Measurements from ENCODE around the gene CTNNBL1.

Gene CTNNBL1

GRCh38 chr20:37755665-37756064 lies 61.8 kb downstream of the CTNNBL1 start:
- H3K27me3 ChIP-seq (ENCODE audit: control insufficient read depth in 1 of 2, insufficient read depth in 1 of 2, low read length in 2 of 2) = no peaks in the 10 kb centered on the region
- H2AFZ ChIP-seq (ENCODE audit: low read depth, low read length) = no peak overlapping the region
- H2BK15ac ChIP-seq (ENCODE audit: low read depth, poor library complexity, severe bottlenecking) = no peak overlapping the region
- no peak overlapping the region for H3K23ac ChIP-seq (ENCODE audit: low read length in 2 of 2)
- no peak overlapping the region for H3K18ac ChIP-seq (ENCODE audit: low read depth in 1 of 2, low read length in 2 of 2)
- H2BK120ac ChIP-seq (ENCODE audit: low read depth, low read length) = no peak overlapping the region
- no peak overlapping the region for H4K91ac ChIP-seq (ENCODE audit: low read length)
- H3K4me1 ChIP-seq (ENCODE audit: control insufficient read depth, insufficient read depth, low read depth, low read length) = peaks cover 1% of the 10 kb centered on the region
- no peak overlapping the region for H4K8ac ChIP-seq (ENCODE audit: low read length)
- no peak overlapping the region for H3K27ac ChIP-seq (ENCODE audit: low read length, poor library complexity, severe bottlenecking)
- no peak for DNase-seq
- no peak overlapping the region for H2BK12ac ChIP-seq (ENCODE audit: low read length in 2 of 2)
- no peak overlapping the region for H3K4me2 ChIP-seq (ENCODE audit: low read length, poor library complexity, severe bottlenecking)
- H3K9ac ChIP-seq (ENCODE audit: low read length) = no peak overlapping the region
- H3K4me3 ChIP-seq (ENCODE audit: insufficient read depth in 1 of 2, low read depth in 1 of 2, low read length in 2 of 2) = no peak overlapping the region
- peaks cover 12 to 61% of the 10 kb centered on the region in 2 experiments for H3K36me3 ChIP-seq (ENCODE audit: control insufficient read depth in 1 of 2, insufficient read depth in 2 of 2, low read depth in 1 of 2, low read length in 2 of 2)
- no peak overlapping the region for H3K14ac ChIP-seq (ENCODE audit: low read length in 2 of 2)
- no peak overlapping the region for H2AK5ac ChIP-seq (ENCODE audit: low read length, severe bottlenecking)
- H2BK5ac ChIP-seq (ENCODE audit: low read depth, low read length, poor library complexity, severe bottlenecking) = no peak overlapping the region
- 85% methylated on average over 3 of the region's 3 CpGs for WGBS
- H3K9me3 ChIP-seq (ENCODE audit: control insufficient read depth, low read length) = no peaks in the 10 kb centered on the region
- no peak overlapping the region for H3K4ac ChIP-seq (ENCODE audit: low read depth in 1 of 2, low read length in 2 of 2)
- peaks cover 6% of the 10 kb centered on the region for H3K79me1 ChIP-seq (replicated peaks; ENCODE audit: low read length, poor library complexity, severe bottlenecking)

GRCh38 chr20:37756234-37756633 lies 62.4 kb downstream of the CTNNBL1 start:
- Histone ChIP-seq H2AK5ac (ENCODE audit: low read length, severe bottlenecking) (no peak overlapping the region), H3K9me3 (ENCODE audit: control insufficient read depth, low read length) (no peaks in the 10 kb centered on the region), H3K4me2 (ENCODE audit: low read length, poor library complexity, severe bottlenecking) (no peak overlapping the region), H3K18ac (ENCODE audit: low read depth in 1 of 2, low read length in 2 of 2) (no peak overlapping the region), H4K91ac (ENCODE audit: low read length) (no peak overlapping the region), H2BK5ac (ENCODE audit: low read depth, low read length, poor library complexity, severe bottlenecking) (no peak overlapping the region), H3K14ac (ENCODE audit: low read length in 2 of 2) (no peak overlapping the region), H2BK120ac (ENCODE audit: low read depth, low read length) (no peak overlapping the region), H3K27ac (ENCODE audit: low read length, poor library complexity, severe bottlenecking) (no peak overlapping the region), H2AFZ (ENCODE audit: low read depth, low read length) (no peak overlapping the region), H3K36me3 (ENCODE audit: control insufficient read depth in 1 of 2, insufficient read depth in 2 of 2, low read depth in 1 of 2, low read length in 2 of 2) (peaks cover 9 to 60% of the 10 kb centered on the region in 2 experiments), H3K79me1 (replicated peaks; ENCODE audit: low read length, poor library complexity, severe bottlenecking) (peaks cover 7% of the 10 kb centered on the region), H3K4me3 (ENCODE audit: insufficient read depth in 1 of 2, low read depth in 1 of 2, low read length in 2 of 2) (no peak overlapping the region), H4K8ac (ENCODE audit: low read length) (no peak overlapping the region), H3K9ac (ENCODE audit: low read length) (no peak overlapping the region), H3K4me1 (ENCODE audit: control insufficient read depth, insufficient read depth, low read depth, low read length) (peaks cover 1% of the 10 kb centered on the region), H3K27me3 (ENCODE audit: control insufficient read depth in 1 of 2, insufficient read depth in 1 of 2, low read length in 2 of 2) (no peaks in the 10 kb centered on the region), H2BK12ac (ENCODE audit: low read length in 2 of 2) (no peak overlapping the region), H3K4ac (ENCODE audit: low read depth in 1 of 2, low read length in 2 of 2) (no peak overlapping the region), H3K23ac (ENCODE audit: low read length in 2 of 2) (no peak overlapping the region), H2BK15ac (ENCODE audit: low read depth, poor library complexity, severe bottlenecking) (no peak overlapping the region)
- no peak for DNase-seq
- WGBS = no CpG with 5 or more reads among the region's 2 CpGs

- Histone ChIP-seq H2BK120ac (ENCODE audit: low read depth, low read length) (no peak overlapping the region), H3K36me3 (ENCODE audit: control insufficient read depth in 1 of 2, insufficient read depth in 2 of 2, low read depth in 1 of 2, low read length in 2 of 2) (peaks cover 9 to 53% of the 10 kb centered on the region in 2 experiments), H2AFZ (ENCODE audit: low read depth, low read length) (no peak overlapping the region), H2BK5ac (ENCODE audit: low read depth, low read length, poor library complexity, severe bottlenecking) (no peak overlapping the region), H3K9me3 (ENCODE audit: control insufficient read depth, low read length) (no peaks in the 10 kb centered on the region), H3K4me1 (ENCODE audit: control insufficient read depth, insufficient read depth, low read depth, low read length) (peaks cover 1% of the 10 kb centered on the region), H4K8ac (ENCODE audit: low read length) (no peak overlapping the region), H3K4me2 (ENCODE audit: low read length, poor library complexity, severe bottlenecking) (no peak overlapping the region), H3K9ac (ENCODE audit: low read length) (no peak overlapping the region), H3K27ac (ENCODE audit: low read length, poor library complexity, severe bottlenecking) (no peak overlapping the region), H3K14ac (ENCODE audit: low read length in 2 of 2) (no peak overlapping the region), H3K27me3 (ENCODE audit: control insufficient read depth in 1 of 2, insufficient read depth in 1 of 2, low read length in 2 of 2) (no peaks in the 10 kb centered on the region), H2BK15ac (ENCODE audit: low read depth, poor library complexity, severe bottlenecking) (no peak overlapping the region), H3K23ac (ENCODE audit: low read length in 2 of 2) (no peak overlapping the region), H2BK12ac (ENCODE audit: low read length in 2 of 2) (no peak overlapping the region), H3K4ac (ENCODE audit: low read depth in 1 of 2, low read length in 2 of 2) (no peak overlapping the region), H3K4me3 (ENCODE audit: insufficient read depth in 1 of 2, low read depth in 1 of 2, low read length in 2 of 2) (no peak overlapping the region), H2AK5ac (ENCODE audit: low read length, severe bottlenecking) (no peak overlapping the region), H4K91ac (ENCODE audit: low read length) (no peak overlapping the region), H3K79me1 (replicated peaks; ENCODE audit: low read length, poor library complexity, severe bottlenecking) (peaks cover 11% of the 10 kb centered on the region), H3K18ac (ENCODE audit: low read depth in 1 of 2, low read length in 2 of 2) (no peak overlapping the region)
- whole genome bisulfite sequencing = 98% methylated on average over 6 of the region's 6 CpGs
- DNase-seq = no peak
These were observed 63.7 kb downstream of the CTNNBL1 start for GRCh38 chr20:37757550-37757949.

- Histone ChIP-seq H3K27ac (ENCODE audit: low read length, poor library complexity, severe bottlenecking) (no peak overlapping the region), H4K8ac (ENCODE audit: low read length) (no peak overlapping the region), H3K27me3 (ENCODE audit: control insufficient read depth in 1 of 2, insufficient read depth in 1 of 2, low read length in 2 of 2) (no peaks in the 10 kb centered on the region), H4K91ac (ENCODE audit: low read length) (no peak overlapping the region), H2BK120ac (ENCODE audit: low read depth, low read length) (no peak overlapping the region), H3K9ac (ENCODE audit: low read length) (no peak overlapping the region), H2BK15ac (ENCODE audit: low read depth, poor library complexity, severe bottlenecking) (no peak overlapping the region), H3K4me3 (ENCODE audit: insufficient read depth in 1 of 2, low read depth in 1 of 2, low read length in 2 of 2) (no peak overlapping the region), H3K14ac (ENCODE audit: low read length in 2 of 2) (no peak overlapping the region), H2BK5ac (ENCODE audit: low read depth, low read length, poor library complexity, severe bottlenecking) (no peak overlapping the region), H2AK5ac (ENCODE audit: low read length, severe bottlenecking) (no peak overlapping the region), H2BK12ac (ENCODE audit: low read length in 2 of 2) (no peak overlapping the region), H3K4me1 (ENCODE audit: control insufficient read depth, insufficient read depth, low read depth, low read length) (peaks cover 1% of the 10 kb centered on the region), H3K4me2 (ENCODE audit: low read length, poor library complexity, severe bottlenecking) (no peak overlapping the region), H3K18ac (ENCODE audit: low read depth in 1 of 2, low read length in 2 of 2) (no peak overlapping the region), H3K79me1 (replicated peaks; ENCODE audit: low read length, poor library complexity, severe bottlenecking) (peaks cover 13% of the 10 kb centered on the region), H3K23ac (ENCODE audit: low read length in 2 of 2) (no peak overlapping the region), H2AFZ (ENCODE audit: low read depth, low read length) (no peak overlapping the region), H3K36me3 (ENCODE audit: control insufficient read depth in 1 of 2, insufficient read depth in 2 of 2, low read depth in 1 of 2, low read length in 2 of 2) (peaks cover 9 to 55% of the 10 kb centered on the region in 2 experiments), H3K9me3 (ENCODE audit: control insufficient read depth, low read length) (no peaks in the 10 kb centered on the region), H3K4ac (ENCODE audit: low read depth in 1 of 2, low read length in 2 of 2) (no peak overlapping the region)
- 92% methylated on average over 5 of the region's 5 CpGs for WGBS
- DNase-seq = no peak
These were observed 64.5 kb downstream of the CTNNBL1 start for GRCh38 chr20:37758332-37758731.

All from mesenchymal stem cell (in vitro differentiated cells and primary cell).